DLD1 (cell line): Measurements from ENCODE around the gene DNM3.

Experiments
- in situ Hi-C: cut with HindIII; loops from 2 replicates; pipeline ENCODE4 v1.10.0; 2017; ENCODE audit warnings: low sequenced_read_pairs

DNM3 gene

DNA sequence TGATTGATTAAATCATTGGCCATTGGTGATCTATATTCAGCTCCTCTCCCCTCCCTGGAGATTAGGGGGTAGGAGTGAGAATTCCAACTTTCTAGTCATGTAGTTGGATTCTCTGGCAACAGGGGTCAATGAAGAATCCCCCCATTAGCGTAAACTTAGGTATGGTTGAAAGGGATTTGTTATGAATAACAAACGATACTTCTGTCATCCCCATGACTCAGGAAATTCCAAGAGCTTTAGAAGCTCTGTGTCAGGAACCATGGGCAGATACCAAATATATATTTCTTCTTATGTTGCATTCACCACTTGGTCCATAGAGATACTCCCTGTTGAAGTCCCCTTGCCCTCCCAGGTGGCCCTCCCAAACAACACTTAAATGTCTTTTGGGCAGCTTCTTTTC, 124.5 kb downstream of the DNM3 start:
- in situ Hi-C loops = no loop called here

DNA sequence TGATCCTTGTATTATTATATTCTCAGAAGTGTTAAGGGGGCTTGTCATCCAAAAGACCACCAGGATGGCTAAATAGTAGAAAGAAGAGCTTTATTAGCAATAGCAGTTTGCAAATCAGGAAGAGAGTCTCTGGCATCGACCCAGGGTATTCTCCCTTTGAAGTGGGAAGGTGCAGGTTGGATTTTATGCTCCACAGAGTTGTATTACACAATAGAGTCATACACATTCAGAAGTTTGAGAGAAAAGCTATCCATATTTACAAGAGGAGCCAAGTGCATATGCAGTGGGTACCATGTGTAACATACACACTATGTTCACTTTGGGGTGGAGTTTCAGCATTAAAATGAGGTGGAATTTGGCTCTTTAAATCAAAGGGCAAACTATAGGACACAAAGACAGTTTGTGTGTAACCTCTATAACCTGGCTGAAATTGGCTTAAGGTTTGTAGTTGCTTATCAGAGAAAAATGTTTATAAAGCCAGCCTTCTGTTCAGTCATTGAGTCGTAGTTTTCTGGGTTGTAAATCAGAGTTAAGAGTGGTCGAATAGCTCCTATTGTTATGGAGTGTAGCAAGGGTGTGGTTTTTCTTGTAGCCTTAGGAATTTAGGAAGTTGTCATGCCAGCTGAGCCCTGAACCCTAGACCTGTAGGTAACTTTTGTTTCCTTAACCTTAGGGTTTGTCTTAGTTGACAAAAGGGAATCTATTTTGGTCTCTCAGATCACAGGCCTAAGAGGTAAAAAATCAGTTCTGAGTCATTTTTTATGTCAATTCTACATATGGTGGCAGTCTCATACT, 125.3 kb downstream of the DNM3 start:
- in situ Hi-C loops = no loop called here

DNA sequence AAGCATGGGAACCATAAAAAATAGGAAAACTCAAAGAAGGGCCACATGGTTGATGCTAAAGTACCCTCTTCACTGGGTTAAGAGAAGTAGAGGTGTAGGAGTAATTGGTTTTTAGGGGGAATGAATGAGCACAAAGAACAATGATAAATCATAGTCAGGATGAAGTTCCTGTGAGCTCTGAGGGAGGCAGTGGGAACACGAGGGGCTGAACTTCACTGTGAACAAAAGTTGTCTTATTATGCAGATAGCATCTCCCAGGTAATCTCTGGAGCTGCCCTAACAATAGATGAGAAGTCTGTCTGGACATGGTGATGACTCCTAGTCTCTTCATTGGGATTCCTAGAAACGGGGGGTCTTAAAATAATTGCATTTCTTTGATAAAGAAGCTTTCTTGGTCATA, 127.9 kb downstream of the DNM3 start:
- in situ Hi-C loops = no loop called here

DNA sequence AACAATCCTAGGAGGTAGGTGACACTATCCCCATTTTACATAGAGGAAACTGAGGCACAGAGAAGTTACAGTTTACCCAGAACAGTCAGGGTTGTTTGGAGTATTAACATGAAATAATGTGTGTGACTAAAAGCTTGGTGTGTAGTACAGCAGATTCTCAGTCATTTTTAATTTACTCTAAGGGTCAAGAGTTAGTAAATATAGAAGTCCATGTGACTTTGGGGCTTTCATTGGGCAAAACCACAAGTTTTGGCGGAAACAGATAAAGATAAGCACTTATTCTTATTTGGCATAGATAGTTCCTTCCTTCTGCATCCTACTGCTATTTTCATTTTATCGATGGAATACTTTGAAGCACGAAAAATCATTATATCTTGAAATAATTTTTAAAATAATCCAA, 128.5 kb downstream of the DNM3 start:
- in situ Hi-C loops = no loop called here

DNA sequence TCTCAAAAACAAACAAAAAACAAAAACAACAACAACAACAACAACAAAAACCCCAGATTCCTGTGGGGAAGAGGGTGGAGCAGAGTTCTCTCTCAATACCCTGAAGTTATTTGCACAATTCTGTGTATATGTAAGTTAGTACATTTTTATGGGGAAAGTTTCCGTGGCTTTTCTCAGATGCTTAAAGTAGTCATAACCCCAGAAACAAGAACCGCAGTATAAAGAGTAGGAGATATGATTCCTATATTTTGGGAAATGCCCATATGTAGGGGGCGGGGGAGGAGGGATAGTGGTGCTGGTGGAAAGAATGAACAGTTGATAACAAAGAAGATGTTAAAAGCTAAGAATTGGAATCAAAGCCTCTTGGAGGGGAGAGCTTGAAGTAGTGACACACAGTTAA, 131.5 kb downstream of the DNM3 start:
- in situ Hi-C loops = no loop called here

DNA sequence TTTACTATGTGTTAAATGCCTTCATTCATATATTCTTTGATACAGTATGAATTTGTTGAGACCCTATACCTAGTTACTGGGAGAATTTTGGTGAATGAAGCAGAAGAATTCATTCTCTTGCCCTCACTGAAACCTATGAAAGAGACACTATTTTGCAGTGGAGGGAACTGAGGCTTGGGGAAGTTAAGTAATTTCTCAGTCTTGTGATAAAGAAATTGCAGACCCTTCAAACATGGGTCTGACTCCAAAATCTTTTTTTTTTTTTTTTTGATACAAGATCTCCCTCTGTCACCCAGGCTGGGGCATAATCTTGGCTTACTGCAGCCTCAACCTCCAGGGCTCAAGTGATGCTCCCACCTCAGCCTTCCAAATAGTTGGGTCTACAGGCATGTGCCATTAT, 132.1 kb downstream of the DNM3 start:
- in situ Hi-C loops = no loop called here

DNA sequence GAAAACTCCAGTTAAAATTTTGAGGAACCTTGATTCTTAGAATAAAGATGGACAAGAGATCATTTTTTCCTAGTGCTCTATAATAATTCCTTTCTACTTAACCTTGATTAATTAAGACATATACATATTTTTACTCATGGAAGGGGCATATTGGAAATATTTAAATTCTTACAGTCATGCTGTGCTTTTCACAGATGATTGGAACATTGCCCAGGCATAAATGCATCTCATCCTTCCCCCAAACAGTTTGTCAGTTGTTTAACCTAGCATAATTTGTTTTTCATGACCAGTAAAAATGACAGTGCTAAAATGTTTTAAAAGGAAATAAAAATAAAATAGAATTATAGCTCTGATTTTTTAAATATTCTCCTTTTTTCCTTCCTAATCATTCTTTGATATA, 140.0 kb downstream of the DNM3 start:
- in situ Hi-C loops = loop anchor here (10.0 to 25.0 kb wide), 2 partner anchors 177 to 344 kb away; no protein-coding TSS in a partner anchor

DNA sequence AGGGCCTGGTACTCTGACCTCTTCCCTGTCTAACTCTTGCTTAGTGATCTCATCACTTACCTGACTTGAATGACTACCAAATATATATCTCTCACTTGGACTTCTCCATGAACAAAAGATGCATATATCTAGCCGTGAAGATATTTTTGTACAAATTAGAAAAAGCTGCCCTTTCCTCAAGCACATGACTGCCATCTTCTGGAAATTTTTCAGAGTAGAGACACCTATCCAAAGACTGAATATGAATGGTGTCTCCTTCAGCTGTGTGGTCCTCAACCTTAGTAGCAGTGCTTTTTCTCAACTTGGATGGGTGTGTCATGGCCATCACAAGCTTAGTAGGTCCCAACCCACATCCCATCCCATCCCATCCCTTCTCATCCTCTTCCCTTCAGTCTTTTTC, 142.3 kb downstream of the DNM3 start:
- in situ Hi-C loops = loop anchor here (10.0 to 25.0 kb wide), 2 partner anchors 179 to 346 kb away; no protein-coding TSS in a partner anchor

DNA sequence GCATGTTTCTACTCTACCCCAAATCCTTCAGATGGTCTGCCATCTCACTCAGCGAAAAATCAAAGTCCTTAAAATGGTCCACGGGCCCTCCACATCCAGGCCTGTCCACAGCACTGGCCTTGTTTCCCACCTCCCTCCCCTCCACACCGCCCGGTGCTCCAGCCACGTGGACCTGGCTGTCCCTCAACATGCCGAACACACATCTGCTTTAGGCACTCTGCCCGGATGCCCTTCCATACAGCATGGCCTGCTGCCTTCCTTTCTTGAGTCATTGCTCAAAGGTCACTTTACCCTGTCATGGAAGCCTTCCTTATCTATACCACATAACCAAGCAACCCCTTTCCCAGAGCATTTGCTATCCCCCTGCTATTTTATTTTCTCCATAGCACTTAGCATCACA, 143.0 kb downstream of the DNM3 start:
- in situ Hi-C loops = loop anchor here (10.0 to 25.0 kb wide), 2 partner anchors 179 to 347 kb away; no protein-coding TSS in a partner anchor

DNA sequence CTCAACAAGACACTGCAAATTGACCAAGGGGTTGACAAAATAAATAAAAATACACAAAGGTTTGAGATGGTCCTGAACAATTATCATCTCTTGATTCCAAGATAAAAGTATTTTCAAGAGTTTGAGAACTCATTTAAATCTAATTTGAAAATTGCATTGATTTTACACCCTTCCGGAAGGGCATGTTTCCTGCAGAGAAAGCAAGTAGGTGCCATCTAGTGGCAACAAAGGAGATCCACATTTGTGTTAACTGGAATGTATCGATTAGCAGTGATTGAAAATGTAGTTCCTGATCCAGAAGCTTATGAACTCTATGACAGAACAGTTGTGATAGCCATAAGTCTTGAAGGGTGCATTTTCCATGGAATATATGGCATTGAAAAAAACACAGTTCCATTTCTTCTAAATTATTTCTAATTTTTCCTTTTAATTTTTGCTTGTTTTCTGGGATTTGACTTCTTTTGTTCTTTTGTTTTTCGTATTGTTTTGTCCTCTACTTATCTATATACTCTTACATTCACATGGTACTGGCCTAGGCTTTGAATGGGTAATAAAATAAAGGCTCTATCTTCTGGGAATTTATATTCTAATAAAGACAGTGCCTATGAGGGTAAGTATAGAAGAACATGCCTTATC, 143.7 kb downstream of the DNM3 start:
- in situ Hi-C loops = loop anchor here (10.0 to 25.0 kb wide), 2 partner anchors 180 to 348 kb away; no protein-coding TSS in a partner anchor

DNA sequence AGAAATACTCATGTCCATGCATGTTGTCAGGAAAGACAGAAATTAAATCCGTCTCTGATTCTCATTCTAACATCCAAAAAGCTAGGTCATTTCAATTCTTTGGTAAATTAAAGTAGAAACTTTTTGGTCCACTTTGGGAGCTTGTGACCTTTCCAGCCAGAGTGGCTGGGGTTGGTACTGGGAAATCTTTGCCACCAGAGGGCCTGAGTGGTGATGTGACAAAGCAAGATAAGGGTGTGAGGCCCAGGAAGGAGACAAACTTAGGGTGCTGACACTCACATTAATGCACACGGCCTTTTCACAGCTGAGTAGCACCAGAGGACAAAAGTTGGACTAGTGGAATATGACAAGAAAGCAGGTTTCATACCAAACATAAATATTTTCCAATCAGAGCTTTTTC, 144.3 kb downstream of the DNM3 start:
- in situ Hi-C loops = loop anchor here (10.0 to 25.0 kb wide), 2 partner anchors 181 to 348 kb away; no protein-coding TSS in a partner anchor

DNA sequence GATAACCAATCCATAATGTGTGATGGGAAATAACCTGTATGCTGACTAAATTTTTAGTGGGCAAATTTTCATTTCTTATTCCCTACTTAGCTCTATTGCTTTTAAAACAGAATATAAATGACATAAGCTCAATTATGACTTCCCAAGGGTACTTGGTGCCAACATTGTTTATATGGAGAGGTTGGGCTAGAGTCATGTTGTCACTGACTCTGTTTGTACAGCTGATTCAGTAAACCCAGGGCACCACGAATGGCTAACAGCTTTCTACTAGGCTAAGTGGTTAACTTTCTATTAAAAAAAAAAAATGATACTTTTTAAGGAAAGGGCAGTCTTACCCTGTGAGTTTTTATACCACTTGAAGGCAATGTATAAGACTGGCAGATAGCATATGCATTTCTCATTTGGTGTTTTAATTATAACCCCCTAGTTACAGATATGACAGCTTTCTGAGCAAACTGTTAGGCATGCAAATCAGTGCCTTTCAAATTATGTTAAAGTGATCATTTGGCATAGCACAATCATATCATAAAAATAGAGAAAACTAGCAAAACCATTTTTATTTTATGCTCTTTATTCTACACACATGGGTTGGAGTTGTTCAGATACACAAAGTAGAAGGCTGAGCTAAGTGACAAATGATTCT, 147.1 kb downstream of the DNM3 start:
- in situ Hi-C loops = loop anchor here (10.0 to 25.0 kb wide), 2 partner anchors 184 to 351 kb away; no protein-coding TSS in a partner anchor

DNA sequence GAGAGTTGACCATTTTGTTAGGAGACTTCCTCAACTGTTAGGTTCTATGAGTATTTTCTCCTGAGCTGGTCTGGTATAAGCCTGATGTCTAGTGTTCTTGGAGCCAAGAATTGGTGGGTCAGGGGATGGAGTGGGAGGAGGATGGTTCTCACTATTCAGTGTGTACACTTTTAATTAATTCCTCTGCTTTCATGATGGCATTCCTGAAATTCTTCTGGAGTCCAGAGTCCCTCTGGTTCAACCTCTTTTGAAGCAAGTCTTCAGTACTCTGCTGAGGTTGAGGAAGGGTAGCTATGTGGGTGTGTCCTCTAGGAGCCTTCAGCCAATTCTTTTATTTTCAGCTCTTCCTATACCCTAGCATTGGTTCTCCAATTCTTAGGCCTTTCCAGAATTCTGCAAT, 149.1 kb downstream of the DNM3 start:
- in situ Hi-C loops = loop anchor here (25.0 kb wide), 1 partner anchor 353 kb away; no protein-coding TSS in a partner anchor

DNA sequence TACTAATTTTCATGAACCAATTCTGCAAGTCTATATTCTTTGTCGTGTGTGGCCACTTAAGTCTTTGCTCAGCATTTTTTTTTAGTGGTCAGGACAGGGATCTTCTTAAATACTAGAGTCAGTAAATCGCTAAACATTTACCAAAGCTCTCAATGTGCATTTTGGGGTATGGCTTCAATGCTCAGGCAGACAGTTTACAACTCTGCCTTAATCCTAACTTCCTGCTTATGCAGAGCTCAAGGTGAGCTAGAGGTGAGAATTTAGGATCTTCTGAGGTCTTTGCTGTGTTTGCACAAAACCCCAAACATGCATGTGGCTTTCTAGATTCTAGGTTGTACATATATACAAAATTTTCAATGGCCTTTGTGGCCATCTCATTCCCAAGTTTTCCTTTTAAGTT, 153.0 kb downstream of the DNM3 start:
- in situ Hi-C loops = loop anchor here (25.0 kb wide), 1 partner anchor 357 kb away; no protein-coding TSS in a partner anchor

DNA sequence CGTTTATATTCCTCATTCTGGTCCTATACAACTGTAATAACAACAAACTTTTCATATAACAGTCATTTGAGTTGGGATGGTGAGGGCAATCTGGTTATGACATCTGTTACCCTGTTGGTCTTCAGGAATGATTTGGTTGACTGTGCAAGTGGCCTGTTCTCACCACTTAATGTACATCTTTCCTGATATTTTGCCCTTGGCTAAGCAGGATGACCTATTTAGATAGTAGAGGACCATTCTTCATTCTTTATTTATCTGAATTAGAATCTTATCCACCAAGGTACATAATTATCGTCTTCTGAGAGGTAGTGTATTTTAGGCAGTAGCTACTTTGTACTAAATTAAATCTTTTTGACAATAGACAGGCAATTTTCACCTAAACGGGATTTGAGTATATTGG, 154.3 kb downstream of the DNM3 start:
- in situ Hi-C loops = loop anchor here (25.0 kb wide), 1 partner anchor 358 kb away; no protein-coding TSS in a partner anchor

DNA sequence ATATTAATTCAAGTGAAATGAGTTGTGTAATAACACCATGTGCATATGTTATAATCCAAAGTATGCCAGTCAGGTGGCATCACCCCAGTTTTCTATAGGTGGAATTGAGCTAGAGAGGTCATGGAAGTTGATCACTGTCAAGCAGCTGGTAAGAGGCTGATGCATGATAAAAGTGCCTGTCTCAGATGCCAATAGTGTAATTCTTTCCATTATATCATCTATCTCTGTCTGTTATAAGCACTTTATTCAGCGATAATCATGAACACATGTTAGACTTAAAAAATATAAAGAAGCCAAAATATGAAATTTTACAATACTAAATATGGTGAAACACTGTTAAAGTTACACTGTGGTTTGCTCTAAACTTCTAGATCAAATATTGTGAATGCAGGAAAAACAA, 156.6 kb downstream of the DNM3 start:
- in situ Hi-C loops = loop anchor here (25.0 kb wide), 1 partner anchor 361 kb away; no protein-coding TSS in a partner anchor

DNA sequence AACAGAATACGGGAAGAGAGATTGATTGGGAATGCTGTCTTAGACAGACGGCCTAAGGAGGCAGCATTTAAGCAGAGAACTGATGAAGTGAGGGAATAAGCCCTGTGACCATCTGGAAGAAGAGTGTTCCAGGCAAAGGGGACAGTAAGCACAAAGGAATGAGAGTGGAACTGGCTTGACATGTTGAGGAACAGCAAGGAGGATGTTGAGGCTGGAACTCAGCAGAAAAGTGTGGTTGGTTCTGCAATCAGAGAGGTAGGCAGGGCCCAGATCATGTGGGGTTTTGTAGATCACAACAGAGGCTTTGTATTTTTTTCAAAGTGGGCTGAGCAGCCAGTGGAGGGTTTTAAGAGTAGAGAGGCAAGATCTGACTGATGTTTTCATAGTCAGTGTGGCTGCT, 157.4 kb downstream of the DNM3 start:
- in situ Hi-C loops = loop anchor here (25.0 kb wide), 1 partner anchor 361 kb away; no protein-coding TSS in a partner anchor

DNA sequence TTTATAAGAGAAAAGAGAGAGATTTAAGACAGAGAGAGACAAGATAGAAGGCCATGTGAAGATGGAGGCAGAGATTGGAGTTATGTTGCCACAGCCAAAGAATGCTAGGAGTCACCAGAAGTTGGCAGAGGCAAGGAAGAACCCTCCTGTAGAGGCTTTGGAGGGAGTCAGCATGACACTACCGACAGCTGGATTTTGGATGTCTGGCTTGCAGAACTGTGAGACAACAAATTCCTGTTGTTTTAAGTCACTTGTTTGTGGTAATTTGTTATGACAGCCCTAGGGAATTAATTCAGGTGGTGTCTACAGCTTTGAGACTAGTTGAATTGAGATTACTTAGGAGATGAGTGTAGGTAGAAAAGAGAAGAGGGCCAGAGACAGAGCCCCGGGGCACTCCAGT, 158.5 kb downstream of the DNM3 start:
- in situ Hi-C loops = loop anchor here (25.0 kb wide), 2 partner anchors 362 to 413 kb away; partner anchors contain the start of gene C1orf105

DNA sequence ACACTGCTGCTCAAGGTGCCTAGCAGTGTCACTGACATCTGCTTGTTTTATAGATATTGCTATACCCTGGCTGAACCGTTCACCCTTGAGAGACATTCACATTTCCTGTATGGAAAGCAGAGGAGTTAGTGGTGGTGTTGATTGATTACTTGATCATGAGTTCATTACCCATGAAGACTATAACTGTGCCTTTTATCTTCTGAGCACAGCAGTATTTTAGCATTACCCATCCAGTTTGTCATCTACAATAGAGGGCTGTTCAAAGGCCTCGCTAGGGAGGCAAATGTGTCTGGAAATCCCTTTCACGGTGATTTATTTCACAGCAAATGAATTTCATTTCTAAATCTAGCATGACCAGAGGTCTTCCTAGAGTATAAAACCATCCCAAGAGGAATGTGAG, 160.0 kb downstream of the DNM3 start:
- in situ Hi-C loops = loop anchor here (25.0 kb wide), 1 partner anchor 411 kb away; the partner anchor contains the start of gene C1orf105

DNA sequence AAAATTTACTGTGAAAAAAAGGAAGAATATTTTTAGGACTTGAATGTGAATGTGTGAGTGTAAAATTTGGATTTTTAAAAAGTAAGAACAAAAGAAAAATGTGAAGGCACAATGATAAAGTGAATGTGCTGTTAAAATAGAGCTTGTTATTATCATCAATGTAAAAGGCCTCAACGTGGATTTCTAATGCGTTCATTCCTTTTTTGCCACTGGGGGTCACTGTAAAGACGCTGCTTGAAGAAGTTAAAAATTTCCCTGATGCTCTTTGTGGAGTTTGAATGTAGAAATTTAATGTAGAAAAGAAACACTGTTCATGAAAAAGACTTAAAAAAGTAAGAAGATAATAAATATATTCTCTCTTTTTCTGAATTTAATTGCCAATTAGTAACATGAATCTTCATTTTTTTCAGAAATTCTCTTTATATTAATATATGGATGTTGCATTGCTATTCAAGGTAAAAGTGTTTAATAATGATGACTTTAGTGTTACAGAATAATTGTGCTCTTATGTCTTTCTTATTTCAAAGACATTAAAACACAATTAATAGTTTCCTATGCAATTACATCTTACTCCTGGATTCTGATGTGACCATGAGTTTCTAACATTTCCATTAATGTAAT, 161.5 kb downstream of the DNM3 start:
- in situ Hi-C loops = loop anchor here (25.0 kb wide), 1 partner anchor 409 kb away; the partner anchor contains the start of gene C1orf105
